ENCODE results near the gene COX5A. TPM values are rescaled to one million over a fixed set of nuclear protein-coding genes. Genes with fewer than 3 reads are reported as not detected.
A peak's percentile ranks its signal among the peaks of the same experiment; 100 is the strongest.
"Not testable (repeated sequence)": the region's sequence is repeated elsewhere in the genome, so short reads cannot be mapped to it uniquely, and the experiment has no call there.

COX5A gene
- total RNA-seq, 2 experiments from 2014 or later, result 322 TPM

- Mint-ChIP-seq H3K9me3 (no peaks in the 10 kb centered on the region), H3K4me1 (ENCODE audit: low read depth) (peaks cover 47% of the 10 kb centered on the region), H3K27me3 (no peaks in the 10 kb centered on the region), H3K27ac (peak overlapping the region; percentile 76), H3K36me3 (peaks cover 18% of the 10 kb centered on the region), H3K4me3 (peak overlapping the region; percentile 90)
- POLR2A ChIA-PET, result interaction anchor here (1.0 to 1.9 kb wide), 7 partner anchors 10 to 134 kb away, joined by 3 to 8 read pairs (median 4); partner anchors contain the start of genes PPCDC, SCAMP2 and SCAMP5
- intact Hi-C loops (cut with micrococcal nuclease), result loop anchor here (2.0 kb wide), 1 partner anchor 17 kb away; the partner anchor contains the start of gene SCAMP2
- peak; percentile 37 for DNase-seq
- CTCF ChIA-PET, result interaction anchor here (0.6 to 2.2 kb wide), 9 partner anchors 11 to 118 kb away, joined by 3 to 29 read pairs (median 3); no protein-coding TSS in a partner anchor
Observed at GRCh38 chr15:74889390-74889882, 48.4 kb downstream of the COX5A start.

GRCh38 chr15:74888716-74889115 is 49.2 kb downstream of the COX5A start:
- H3K27ac Mint-ChIP-seq, result no peak overlapping the region
- H3K4me3 Mint-ChIP-seq, result peak overlapping the region; percentile 90
- ChIA-PET POLR2A (interaction anchor here (1.1 to 1.9 kb wide), 3 partner anchors 15 to 135 kb away, joined by 3 to 6 read pairs (median 3); partner anchors contain the start of genes PPCDC and SCAMP2), CTCF (interaction anchor here (0.7 to 2.2 kb wide), 3 partner anchors 13 to 118 kb away, joined by 3 to 29 read pairs (median 3); no protein-coding TSS in a partner anchor)
- H3K27me3 Mint-ChIP-seq, result no peaks in the 10 kb centered on the region
- H3K4me1 Mint-ChIP-seq (ENCODE audit: low read depth), result peaks cover 50% of the 10 kb centered on the region
- peaks cover 17% of the 10 kb centered on the region for H3K36me3 Mint-ChIP-seq
- no peaks in the 10 kb centered on the region for H3K9me3 Mint-ChIP-seq
- no peak for DNase-seq
- intact Hi-C loops (cut with micrococcal nuclease), result loop anchor here (2.0 kb wide), 1 partner anchor 16 kb away; the partner anchor contains the start of gene SCAMP2

GRCh38 chr15:74887537-74888193 is 50.2 kb downstream of the COX5A start:
- not testable (repeated sequence) for H3K27me3 Mint-ChIP-seq, H3K4me3 Mint-ChIP-seq, DNase-seq, H3K27ac Mint-ChIP-seq, H3K9me3 Mint-ChIP-seq
- ChIA-PET POLR2A (interaction anchor here (0.6 kb wide), 1 partner anchor 16 kb away, joined by 3 read pairs; no protein-coding TSS in a partner anchor), CTCF (interaction anchor here (1.1 kb wide), 1 partner anchor 14 kb away, joined by 3 read pairs; no protein-coding TSS in a partner anchor)
- intact Hi-C loops (cut with micrococcal nuclease), result loop anchor here (2.0 kb wide), 1 partner anchor 15 kb away; the partner anchor contains the start of gene SCAMP2
- Mint-ChIP-seq H3K4me1 (ENCODE audit: low read depth) (peaks cover 40% of the 10 kb centered on the region), H3K36me3 (peaks cover 11% of the 10 kb centered on the region)

GRCh38 chr15:74885461-74885860 is 52.4 kb downstream of the COX5A start:
- Mint-ChIP-seq H3K27ac (no peak overlapping the region), H3K4me1 (ENCODE audit: low read depth) (peaks cover 21% of the 10 kb centered on the region), H3K36me3 (no peaks in the 10 kb centered on the region), H3K27me3 (no peaks in the 10 kb centered on the region), H3K9me3 (peaks cover 4% of the 10 kb centered on the region), H3K4me3 (no peak overlapping the region)
- no peak for DNase-seq
- ChIA-PET POLR2A (no interaction called here), CTCF (interaction anchor here (1.0 to 1.2 kb wide), 2 partner anchors 16 to 264 kb away, joined by 3 to 4 read pairs; no protein-coding TSS in a partner anchor)
- intact Hi-C loops (cut with micrococcal nuclease), result no loop called here

GRCh38 chr15:74884428-74885223 is 53.2 kb downstream of the COX5A start:
- Mint-ChIP-seq H3K4me1 (ENCODE audit: low read depth) (peaks cover 18% of the 10 kb centered on the region), H3K27me3 (no peaks in the 10 kb centered on the region), H3K36me3 (no peaks in the 10 kb centered on the region), H3K27ac (no peak overlapping the region), H3K9me3 (peaks cover 4% of the 10 kb centered on the region), H3K4me3 (no peak overlapping the region)
- POLR2A ChIA-PET, result interaction anchor here (0.6 kb wide), 1 partner anchor 61 kb away, joined by 4 read pairs; no protein-coding TSS in a partner anchor
- intact Hi-C loops (cut with micrococcal nuclease), result no loop called here
- no peak for DNase-seq
- CTCF ChIA-PET, result interaction anchor here (0.7 to 4.8 kb wide), 7 partner anchors 17 to 263 kb away, joined by 3 to 37 read pairs (median 4); no protein-coding TSS in a partner anchor

GRCh38 chr15:74882528-74882927 is 55.3 kb downstream of the COX5A start:
- no peak for DNase-seq
- Mint-ChIP-seq H3K27me3 (no peaks in the 10 kb centered on the region), H3K27ac (no peak overlapping the region), H3K4me3 (no peak overlapping the region), H3K9me3 (peaks cover 4% of the 10 kb centered on the region), H3K36me3 (no peaks in the 10 kb centered on the region), H3K4me1 (ENCODE audit: low read depth) (peaks cover 7% of the 10 kb centered on the region)
- intact Hi-C loops (cut with micrococcal nuclease), result no loop called here
- POLR2A ChIA-PET, result no interaction called here
- CTCF ChIA-PET, result interaction anchor here (1.2 to 4.8 kb wide), 2 partner anchors 14 to 19 kb away, joined by 5 to 37 read pairs; no protein-coding TSS in a partner anchor

GRCh38 chr15:74878273-74878672 is 59.6 kb downstream of the COX5A start:
- CTCF ChIA-PET, result interaction anchor here (0.8 kb wide), 1 partner anchor 26 kb away, joined by 3 read pairs; no protein-coding TSS in a partner anchor
- Mint-ChIP-seq H3K4me3 (no peak overlapping the region), H3K4me1 (ENCODE audit: low read depth) (peaks cover 2% of the 10 kb centered on the region), H3K36me3 (no peaks in the 10 kb centered on the region), H3K9me3 (peaks cover 4% of the 10 kb centered on the region), H3K27ac (no peak overlapping the region), H3K27me3 (no peaks in the 10 kb centered on the region)
- no peak for DNase-seq
- intact Hi-C loops (cut with micrococcal nuclease), result loop anchor here (10.0 kb wide), 1 partner anchor 327 kb away; the partner anchor contains the start of gene C15orf39
- POLR2A ChIA-PET, result no interaction called here

GRCh38 chr15:74873756-74874424 is 64.0 kb downstream of the COX5A start:
- Mint-ChIP-seq H3K27ac (peak overlapping the region; percentile 85), H3K4me3 (peak overlapping the region; percentile 96), H3K4me1 (ENCODE audit: low read depth) (peaks cover 40% of the 10 kb centered on the region), H3K36me3 (peaks cover 11% of the 10 kb centered on the region), H3K27me3 (no peaks in the 10 kb centered on the region), H3K9me3 (no peaks in the 10 kb centered on the region)
- DNase-seq, result peak; percentile 44
- intact Hi-C loops (cut with micrococcal nuclease), result loop anchor here (1.0 to 10.0 kb wide), 6 partner anchors 15 to 578 kb away; partner anchors contain the start of genes C15orf39, COX5A, FAM219B and SIN3A
- POLR2A ChIA-PET, result interaction anchor here (0.5 to 1.5 kb wide), 3 partner anchors 15 to 27 kb away, joined by 3 to 4 read pairs (median 3); partner anchors contain the start of gene MPI
- CTCF ChIA-PET, result interaction anchor here (0.6 to 4.9 kb wide), 6 partner anchors 27 to 885 kb away, joined by 3 to 35 read pairs (median 3); partner anchors contain the start of genes COMMD4 and FAM219B

GRCh38 chr15:74873036-74873755 is 64.7 kb downstream of the COX5A start, which contains the start of gene SCAMP2:
Gene SCAMP2 (minus strand): TSS chr15:74873365. CDS start chr15:74873255, 110 bp downstream.
- DNase-seq, result peak; percentile 93

GRCh38 chr15:74872702-74873035 is 65.2 kb downstream of the COX5A start:
- Mint-ChIP-seq H3K27me3 (no peaks in the 10 kb centered on the region), H3K27ac (peak overlapping the region; percentile 90), H3K4me1 (ENCODE audit: low read depth) (peaks cover 51% of the 10 kb centered on the region), H3K9me3 (no peaks in the 10 kb centered on the region), H3K36me3 (peaks cover 16% of the 10 kb centered on the region), H3K4me3 (peak overlapping the region; percentile 96)
- intact Hi-C loops (cut with micrococcal nuclease), result loop anchor here (1.0 to 10.0 kb wide), 6 partner anchors 16 to 580 kb away; partner anchors contain the start of genes C15orf39, COX5A, FAM219B and SIN3A
- no peak for DNase-seq
- CTCF ChIA-PET, result interaction anchor here (0.6 to 4.9 kb wide), 2 partner anchors 20 to 29 kb away, joined by 3 to 35 read pairs; no protein-coding TSS in a partner anchor
- POLR2A ChIA-PET, result interaction anchor here (0.6 to 1.5 kb wide), 2 partner anchors 17 to 29 kb away, joined by 3 to 4 read pairs; no protein-coding TSS in a partner anchor

More at GRCh38 chr15:74873036-74873755, 64.7 kb downstream of the COX5A start, which contains the start of gene SCAMP2:
- peak within 1 kb of the TSS; percentile 90 for H3K27ac Mint-ChIP-seq
- H3K4me3 Mint-ChIP-seq, result peak within 1 kb of the TSS; percentile 96
- H3K27me3 Mint-ChIP-seq, result no peaks in the 10 kb centered on the region
- no peaks in the 10 kb centered on the region for H3K9me3 Mint-ChIP-seq
- peaks cover 45% of the 10 kb centered on the region for H3K4me1 Mint-ChIP-seq (ENCODE audit: low read depth)
- ChIA-PET CTCF (interaction anchor here (0.6 to 4.9 kb wide), 6 partner anchors 28 to 463 kb away, joined by 3 to 35 read pairs (median 3); partner anchors contain the start of genes COMMD4 and FAM219B), POLR2A (interaction anchor here (0.6 to 1.5 kb wide), 3 partner anchors 16 to 28 kb away, joined by 3 to 4 read pairs (median 3); partner anchors contain the start of gene MPI)
- intact Hi-C loops (cut with micrococcal nuclease), result loop anchor here (1.0 to 10.0 kb wide), 6 partner anchors 16 to 579 kb away; partner anchors contain the start of genes C15orf39, COX5A, FAM219B and SIN3A
- H3K36me3 Mint-ChIP-seq, result peaks cover 11% of the 10 kb centered on the region
